NT2/D1 (cell line): ENCODE measurements around the gene LTBR.
A peak's percentile ranks its signal among the peaks of the same experiment; 100 is the strongest.

Experiments
- DNase-seq: peaks from one replicate; pipeline ENCODE4 v3.0.0-alpha.2; 2011; ENCODE audit warnings: low read depth, low spot score
- H3K27me3 ChIP-seq: 2 replicates; pipeline ENCODE4 v1.6.0; 2011; ENCODE audit warnings: mild to moderate bottlenecking; ENCODE audit not compliant: insufficient read length, insufficient read depth
- H3K36me3 ChIP-seq: 2 replicates; pipeline ENCODE4 v1.6.1; 2011; ENCODE audit warnings: mild to moderate bottlenecking, low read length, mixed read lengths; ENCODE audit not compliant: insufficient read depth, insufficient read length
- H3K4me1 ChIP-seq: 2 replicates; pipeline ENCODE4 v1.5.1; 2011; ENCODE audit not compliant: insufficient read depth, insufficient read length
- H3K4me3 ChIP-seq: 2 replicates; pipeline ENCODE4 v1.5.1; 2011; ENCODE audit warnings: low read depth; ENCODE audit not compliant: insufficient read length
- H3K9ac ChIP-seq: 2 replicates; pipeline ENCODE4 v1.6.0; 2011; ENCODE audit warnings: low read depth; ENCODE audit not compliant: insufficient read length
- H3K9me3 ChIP-seq: 2 replicates; pipeline ENCODE4 v1.5.1; 2011; ENCODE audit warnings: mild to moderate bottlenecking, low read length; ENCODE audit not compliant: insufficient read depth
- SUZ12 ChIP-seq: IDR thresholded peaks from 2 replicates; pipeline ENCODE4 v1.6.1; 2011; ENCODE audit not compliant: insufficient read length, insufficient read depth; ENCODE audit errors: extremely low read depth
- YY1 ChIP-seq: IDR thresholded peaks from 2 replicates; pipeline ENCODE4 v1.6.1; 2011; ENCODE audit not compliant: insufficient read length, insufficient read depth
- ZNF274 ChIP-seq: IDR thresholded peaks from 2 replicates; pipeline ENCODE4 v1.6.1; 2011; ENCODE audit warnings: mild to moderate bottlenecking, low read depth, low read length

Gene LTBR

DNA sequence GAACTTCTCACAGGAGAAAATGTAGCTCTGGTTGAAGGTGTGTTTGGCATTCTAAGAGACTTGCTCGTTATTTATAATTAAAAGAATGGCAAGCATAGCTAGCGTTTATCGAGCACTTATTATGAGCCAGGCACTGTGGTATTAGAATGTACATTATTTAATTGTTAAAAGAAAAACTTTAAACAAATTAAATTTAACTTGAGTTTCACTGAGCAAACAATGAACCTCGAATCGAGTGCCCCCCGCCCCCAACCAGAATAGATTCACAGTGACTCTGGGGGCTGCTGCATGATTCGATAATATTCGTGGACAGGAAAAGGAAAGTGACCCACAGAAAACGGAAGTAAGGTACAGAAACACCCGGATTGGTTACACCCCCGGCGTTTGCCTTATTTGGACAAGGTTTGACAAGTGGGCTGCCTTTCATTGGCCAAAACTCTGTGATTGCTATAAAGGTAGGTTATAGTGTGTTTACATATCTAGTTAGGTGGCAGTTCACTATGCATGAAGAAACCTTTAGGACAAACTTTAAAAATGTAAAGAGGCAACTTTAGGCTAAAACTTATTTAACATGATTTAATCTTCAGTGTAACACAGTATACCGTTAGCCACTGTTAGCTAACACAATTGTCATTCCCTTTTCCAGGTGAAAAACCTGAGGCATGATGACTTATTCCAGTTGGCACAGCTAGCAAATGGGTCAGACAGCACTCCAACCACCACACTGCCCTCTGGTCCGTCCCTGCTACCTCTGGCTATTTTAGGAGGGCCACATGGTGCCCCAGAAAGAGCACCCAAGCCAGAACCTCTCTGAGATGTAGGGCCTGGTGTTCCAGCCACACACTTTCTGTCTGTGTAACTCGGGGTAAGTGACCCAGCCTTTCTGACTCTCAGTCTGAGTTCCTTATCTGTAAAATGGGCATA, 15.7 kb upstream of the LTBR start:
- peaks cover 18% of the 10 kb centered on the region for H3K4me1 ChIP-seq
- no peaks in the 10 kb centered on the region for H3K36me3 ChIP-seq
- H3K4me3 ChIP-seq: no peak overlapping the region
- TF ChIP-seq SUZ12: no peak
- no peak for TF ChIP-seq ZNF274
- no peak for TF ChIP-seq YY1
- H3K9me3 ChIP-seq: no peaks in the 10 kb centered on the region
- no peaks in the 10 kb centered on the region for H3K27me3 ChIP-seq
- no peak overlapping the region for H3K9ac ChIP-seq
- no peak for DNase-seq

DNA sequence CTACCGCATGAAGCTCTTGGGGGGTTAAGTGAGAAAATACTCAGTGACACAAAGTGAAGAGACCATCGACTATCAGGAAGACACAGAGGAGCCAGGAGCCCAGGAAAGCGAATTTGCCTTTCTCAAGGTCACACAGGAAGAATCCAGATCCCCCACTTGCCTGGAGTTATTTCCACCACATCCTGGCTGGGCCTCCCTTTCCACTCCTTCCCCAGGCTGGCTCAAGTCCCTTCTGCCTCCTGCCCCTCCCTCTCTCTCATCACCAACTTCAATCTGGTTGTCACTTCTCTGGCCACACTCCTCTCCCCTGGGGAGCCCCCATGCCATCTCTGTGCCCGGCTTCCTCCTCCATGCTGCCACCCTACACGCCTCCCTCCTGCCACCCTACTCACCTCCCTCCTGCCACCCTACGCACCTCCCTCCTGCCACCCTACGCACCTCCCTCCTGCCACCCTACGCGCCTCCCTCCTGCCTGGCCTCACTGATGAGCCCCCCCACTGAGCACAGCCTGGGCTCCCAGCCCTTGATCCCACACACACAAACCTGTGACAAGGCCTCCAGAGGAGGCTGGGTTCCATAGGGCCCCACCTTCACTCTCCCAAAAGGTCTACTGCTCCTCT, 14.9 kb upstream of the LTBR start:
- TF ChIP-seq YY1: no peak
- H3K4me1 ChIP-seq: peaks cover 26% of the 10 kb centered on the region
- H3K4me3 ChIP-seq: no peak overlapping the region
- H3K9ac ChIP-seq: no peak overlapping the region
- DNase-seq: no peak
- no peaks in the 10 kb centered on the region for H3K9me3 ChIP-seq
- H3K36me3 ChIP-seq: no peaks in the 10 kb centered on the region
- H3K27me3 ChIP-seq: peaks cover 6% of the 10 kb centered on the region

DNA sequence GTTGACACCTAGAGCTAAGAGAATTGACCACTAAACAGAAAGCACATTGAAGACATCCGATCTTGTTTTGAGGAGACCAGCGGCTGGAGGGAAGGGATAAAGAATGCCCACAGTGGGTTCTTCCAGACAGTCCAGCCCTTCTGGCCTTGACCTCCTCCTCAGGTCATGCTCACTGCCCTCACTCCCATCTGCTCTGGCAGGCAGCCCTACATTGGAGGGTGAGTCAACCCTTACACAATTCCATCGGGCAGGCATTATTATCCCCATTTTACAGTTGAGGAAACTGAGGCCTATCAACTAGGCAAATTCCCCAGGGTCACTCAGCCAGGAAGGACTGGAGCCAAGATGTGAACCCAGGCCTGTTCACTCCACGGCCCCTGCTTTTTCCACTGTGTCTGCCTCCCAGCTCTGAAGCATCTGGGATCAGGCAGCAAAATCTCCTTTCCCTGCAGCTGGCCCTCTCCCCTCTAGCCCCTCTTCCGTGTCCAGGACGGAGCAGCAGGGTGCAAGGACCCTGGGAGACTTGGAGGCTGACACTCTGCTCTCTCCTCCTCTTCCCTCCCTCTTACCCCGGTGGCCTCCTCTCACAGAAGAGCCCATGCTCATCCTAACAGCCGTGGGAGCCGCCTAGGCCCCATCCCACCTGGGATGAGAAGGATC, 13.9 kb upstream of the LTBR start:
- peak overlapping the region; percentile 78 for H3K9ac ChIP-seq
- peaks cover 14% of the 10 kb centered on the region for H3K27me3 ChIP-seq
- peaks cover 36% of the 10 kb centered on the region for H3K4me1 ChIP-seq
- DNase-seq: no peak
- no peak for TF ChIP-seq YY1
- TF ChIP-seq ZNF274: no peak
- no peak for TF ChIP-seq SUZ12
- H3K4me3 ChIP-seq: peak overlapping the region; percentile 2
- no peaks in the 10 kb centered on the region for H3K36me3 ChIP-seq
- H3K9me3 ChIP-seq: no peaks in the 10 kb centered on the region

DNA sequence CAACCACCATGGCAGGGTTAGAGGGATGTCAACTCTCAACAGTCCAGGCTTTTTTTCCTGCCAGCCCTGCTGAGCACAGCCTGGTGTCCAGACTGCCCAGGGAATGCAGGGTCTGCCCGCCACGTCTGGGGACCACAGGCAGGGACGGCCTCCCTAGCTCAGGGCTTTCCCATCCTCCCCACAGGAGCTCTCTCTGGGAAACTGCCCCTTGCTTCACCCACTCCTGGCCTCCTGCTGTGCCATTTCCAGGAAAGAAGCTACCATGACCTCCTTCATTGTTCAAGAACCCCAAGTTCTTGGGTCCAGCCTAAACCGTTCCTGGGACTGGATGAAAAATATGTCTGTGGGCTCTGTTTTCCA, 13.4 kb upstream of the LTBR start:
- TF ChIP-seq ZNF274 (no peak), SUZ12 (no peak), YY1 (no peak)
- Histone ChIP-seq H3K9ac (peak overlapping the region; percentile 78), H3K9me3 (no peaks in the 10 kb centered on the region), H3K27me3 (peaks cover 14% of the 10 kb centered on the region), H3K36me3 (no peaks in the 10 kb centered on the region), H3K4me1 (peaks cover 37% of the 10 kb centered on the region), H3K4me3 (peak overlapping the region; percentile 2)
- no peak for DNase-seq

DNA sequence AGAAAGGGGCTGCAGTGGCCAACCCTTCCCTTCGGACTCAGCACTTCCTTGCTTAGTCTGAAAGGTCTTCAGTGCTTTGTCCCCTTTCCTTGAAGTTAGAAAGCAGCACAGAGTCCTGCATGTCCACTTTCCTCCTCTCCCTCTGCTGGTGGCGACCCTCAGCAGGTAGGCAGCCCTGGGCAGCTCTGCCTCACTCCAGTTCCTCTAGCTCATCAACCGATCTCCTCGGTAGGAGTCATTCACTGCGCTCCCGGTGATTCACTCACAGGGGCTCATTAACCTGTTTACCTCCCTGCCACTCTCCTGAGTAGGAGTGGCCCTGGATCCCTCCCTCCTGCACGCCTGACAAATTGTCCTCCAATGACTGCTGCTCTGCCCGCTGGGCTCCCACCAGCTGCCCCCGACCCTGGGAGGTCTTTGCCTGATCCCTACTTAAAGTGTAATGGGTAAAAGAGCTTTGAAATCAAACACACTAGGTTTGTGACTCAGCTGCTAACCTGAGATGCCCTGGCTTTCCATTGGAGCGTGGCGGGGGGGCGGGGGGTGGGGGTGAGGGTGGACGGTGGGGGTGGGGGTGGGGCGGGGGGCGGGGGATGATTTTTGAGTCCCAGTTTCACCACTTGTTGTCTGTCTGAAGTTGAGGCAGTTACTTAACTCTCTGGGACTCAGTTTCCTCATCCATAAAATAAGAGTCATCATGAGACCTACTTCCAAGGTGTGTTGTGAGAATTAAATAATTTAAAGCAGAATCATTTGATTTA, 12.8 kb upstream of the LTBR start:
- peak; percentile 100 for DNase-seq
- Histone ChIP-seq H3K36me3 (no peaks in the 10 kb centered on the region), H3K27me3 (peaks cover 14% of the 10 kb centered on the region), H3K4me3 (peak overlapping the region; percentile 2), H3K9me3 (no peaks in the 10 kb centered on the region), H3K4me1 (peaks cover 42% of the 10 kb centered on the region), H3K9ac (peak overlapping the region; percentile 78)
- TF ChIP-seq ZNF274 (no peak), YY1 (no peak), SUZ12 (no peak)

DNA sequence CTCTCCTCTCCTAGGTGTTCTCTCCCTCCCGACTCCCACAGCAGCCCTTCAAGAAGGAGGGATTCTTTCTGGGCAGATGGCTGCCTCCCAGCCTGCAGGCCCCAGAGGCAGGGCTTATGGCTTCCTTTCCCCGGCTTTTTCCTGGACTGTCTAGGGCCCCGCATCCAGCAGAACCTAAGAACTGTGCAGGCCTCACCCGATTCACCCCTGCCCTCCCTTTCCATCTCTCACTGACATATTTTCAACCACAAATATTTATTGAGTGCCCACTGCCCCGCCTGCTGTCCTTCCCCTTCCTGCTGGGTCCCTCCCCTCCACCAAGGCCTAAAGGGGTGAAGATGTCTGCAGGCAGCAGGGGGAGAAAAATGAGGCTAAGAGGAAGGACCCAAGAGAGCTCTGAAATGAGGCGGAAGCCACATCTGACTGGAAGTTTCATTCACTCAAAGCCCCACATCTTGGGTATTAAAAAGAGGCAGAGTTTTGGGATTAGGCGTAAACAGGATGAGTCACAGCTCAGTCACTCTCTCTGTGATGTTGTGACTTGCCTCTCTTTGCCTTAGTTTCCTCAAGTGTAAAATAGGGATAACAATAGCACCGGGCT, 11.5 kb upstream of the LTBR start:
- no peak for DNase-seq
- Histone ChIP-seq H3K9me3 (no peaks in the 10 kb centered on the region), H3K36me3 (no peaks in the 10 kb centered on the region), H3K4me1 (peaks cover 50% of the 10 kb centered on the region), H3K4me3 (peak overlapping the region; percentile 29), H3K27me3 (peaks cover 14% of the 10 kb centered on the region), H3K9ac (peak overlapping the region; percentile 75)
- TF ChIP-seq YY1 (no peak), ZNF274 (no peak), SUZ12 (no peak)
